Mammary epithelial cell (primary cell): ENCODE measurements around the gene SLC44A1.

ENCODE experiments used
- CTCF ChIP-seq, 2 donors: IDR thresholded peaks in 1 of 2; conservative IDR thresholded peaks in 1 of 2; 2 replicates each; pipeline ENCODE4 v1.5.1; 2011 to 2012; ENCODE audit warnings: inconsistent platforms in 2 of 2, low read length in 2 of 2, mild to moderate bottlenecking in 2 of 2, control low read depth in 1 of 2, low read depth in 1 of 2; ENCODE audit not compliant: insufficient read depth in 1 of 2; ENCODE audit errors: extremely low read depth in 1 of 2
- EZH2 ChIP-seq: IDR thresholded peaks from 2 replicates; pipeline ENCODE4 v1.6.1; 2012; ENCODE audit warnings: low read length, inconsistent platforms, borderline replicate concordance

GRCh38 chr9:105369911-105370310, 125.5 kb downstream of the SLC44A1 start:
- TF ChIP-seq CTCF (conservative IDR thresholded peaks at IDR 0.05 in 1 of 2, IDR thresholded peaks at IDR 0.05 in 1 of 2; ENCODE audit: extremely low read depth in 1 of 2, insufficient read depth in 1 of 2, low read depth in 1 of 2, low read length in 2 of 2) (no peak), EZH2 (no peak)
